ENCODE results near the gene GHR.

The GHR gene

DNA sequence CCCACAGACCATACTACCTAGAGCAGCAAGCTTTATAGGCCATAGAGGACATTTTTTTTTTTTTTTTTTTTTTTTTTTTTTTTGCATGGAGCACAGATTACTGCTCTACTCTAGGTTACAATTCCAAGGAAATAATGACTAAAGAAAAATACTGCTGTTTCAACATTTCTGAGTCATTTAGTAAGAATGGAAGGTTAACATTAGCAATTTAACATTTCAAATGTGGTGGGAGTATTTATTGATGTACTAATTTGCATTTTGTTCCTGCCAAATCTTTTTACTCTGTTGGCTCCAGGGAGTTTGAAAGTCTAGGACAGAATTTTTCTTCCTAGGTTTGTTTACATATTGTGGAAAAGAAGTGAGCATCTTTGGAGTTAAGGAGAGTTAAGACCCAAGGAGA is 191.3 kb downstream of the GHR start:
- TF ChIP-seq, protein P1, sequence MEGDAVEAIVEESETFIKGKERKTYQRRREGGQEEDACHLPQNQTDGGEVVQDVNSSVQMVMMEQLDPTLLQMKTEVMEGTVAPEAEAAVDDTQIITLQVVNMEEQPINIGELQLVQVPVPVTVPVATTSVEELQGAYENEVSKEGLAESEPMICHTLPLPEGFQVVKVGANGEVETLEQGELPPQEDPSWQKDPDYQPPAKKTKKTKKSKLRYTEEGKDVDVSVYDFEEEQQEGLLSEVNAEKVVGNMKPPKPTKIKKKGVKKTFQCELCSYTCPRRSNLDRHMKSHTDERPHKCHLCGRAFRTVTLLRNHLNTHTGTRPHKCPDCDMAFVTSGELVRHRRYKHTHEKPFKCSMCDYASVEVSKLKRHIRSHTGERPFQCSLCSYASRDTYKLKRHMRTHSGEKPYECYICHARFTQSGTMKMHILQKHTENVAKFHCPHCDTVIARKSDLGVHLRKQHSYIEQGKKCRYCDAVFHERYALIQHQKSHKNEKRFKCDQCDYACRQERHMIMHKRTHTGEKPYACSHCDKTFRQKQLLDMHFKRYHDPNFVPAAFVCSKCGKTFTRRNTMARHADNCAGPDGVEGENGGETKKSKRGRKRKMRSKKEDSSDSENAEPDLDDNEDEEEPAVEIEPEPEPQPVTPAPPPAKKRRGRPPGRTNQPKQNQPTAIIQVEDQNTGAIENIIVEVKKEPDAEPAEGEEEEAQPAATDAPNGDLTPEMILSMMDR (IDR thresholded peaks at IDR 0.05; ENCODE audit: low read depth, low read length, missing control alignments) = no peak
- H3K4me3 ChIP-seq (ENCODE audit: low read depth, low read length) = no peak overlapping the region
- no peak for DNase-seq (ENCODE audit: low read depth)

DNA sequence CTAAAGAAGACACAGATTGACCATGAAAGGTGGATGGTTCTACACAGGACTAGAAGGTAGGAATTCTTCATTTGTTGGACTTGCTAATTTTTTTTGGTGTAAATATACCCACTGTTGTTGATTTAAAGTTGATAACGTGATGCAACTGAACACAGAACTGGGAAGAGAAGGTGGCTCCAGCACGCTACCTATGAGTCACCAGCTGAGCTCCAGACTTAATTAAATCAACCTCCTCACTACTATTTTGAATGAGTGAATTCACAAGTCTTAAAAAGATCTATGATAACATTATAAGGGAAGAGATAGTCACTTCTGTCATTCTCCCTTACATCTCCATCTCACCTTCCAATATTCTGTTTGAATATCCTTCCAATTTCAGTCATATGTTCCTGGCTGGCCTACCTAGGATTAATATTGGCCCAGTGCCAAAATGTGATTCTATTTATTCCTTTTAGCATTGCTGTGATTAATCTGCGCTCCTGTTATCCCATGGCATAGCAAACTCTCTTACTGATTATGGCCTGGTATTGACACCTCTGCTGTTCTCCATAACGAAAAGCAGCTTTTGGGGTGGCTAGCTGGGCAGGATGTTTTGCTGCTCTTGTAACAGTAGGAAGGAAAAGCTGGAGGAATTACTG is 197.5 kb downstream of the GHR start:
- TF ChIP-seq, protein P1 (IDR thresholded peaks at IDR 0.05; ENCODE audit: low read depth, low read length, missing control alignments) = no peak
- no peak for DNase-seq (ENCODE audit: low read depth)
- no peak overlapping the region for H3K4me3 ChIP-seq (ENCODE audit: low read depth, low read length)

DNA sequence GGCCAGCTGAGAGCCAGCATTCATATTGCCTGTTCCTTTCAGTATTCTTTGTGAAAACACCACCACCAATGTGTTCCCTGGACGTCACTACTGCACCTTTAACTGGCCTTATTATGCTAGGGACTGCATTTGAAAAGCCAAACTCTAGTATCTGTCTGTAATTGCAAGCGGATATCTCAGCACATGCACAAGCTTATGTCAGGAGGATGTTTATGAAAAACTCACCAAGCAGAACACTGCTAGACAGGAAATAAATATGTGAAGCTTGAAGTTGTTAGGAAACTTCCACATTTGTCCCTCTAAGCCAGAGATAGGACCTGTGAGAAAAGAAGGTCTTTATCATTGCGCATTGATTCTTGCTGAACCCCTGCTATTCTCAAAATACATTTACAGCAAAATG is 198.0 kb downstream of the GHR start:
- no peak for DNase-seq (ENCODE audit: low read depth)
- TF ChIP-seq, protein P1 (IDR thresholded peaks at IDR 0.05; ENCODE audit: low read depth, low read length, missing control alignments) = no peak
- H3K4me3 ChIP-seq (ENCODE audit: low read depth, low read length) = no peak overlapping the region

DNA sequence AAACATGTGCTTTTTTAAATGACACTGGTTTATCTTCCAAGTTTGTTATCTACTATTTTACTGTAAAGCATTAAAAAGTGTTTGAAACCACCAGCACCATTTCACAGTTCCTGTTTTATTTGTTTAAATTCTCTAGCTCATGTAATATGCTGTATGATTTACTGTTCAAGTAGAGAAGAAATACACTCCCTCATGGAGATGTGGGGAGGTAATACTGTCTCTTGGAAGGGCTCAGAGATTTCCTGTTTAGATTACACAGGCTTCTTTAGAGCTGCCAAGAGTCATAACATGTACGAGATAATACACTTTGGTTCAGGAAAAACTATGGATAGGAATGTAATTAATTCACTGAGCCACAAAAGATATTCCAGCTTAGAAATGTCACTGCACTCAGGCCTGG is 198.4 kb downstream of the GHR start:
- no peak for DNase-seq (ENCODE audit: low read depth)
- H3K4me3 ChIP-seq (ENCODE audit: low read depth, low read length) = no peak overlapping the region
- TF ChIP-seq, protein P1 (IDR thresholded peaks at IDR 0.05; ENCODE audit: low read depth, low read length, missing control alignments) = no peak

DNA sequence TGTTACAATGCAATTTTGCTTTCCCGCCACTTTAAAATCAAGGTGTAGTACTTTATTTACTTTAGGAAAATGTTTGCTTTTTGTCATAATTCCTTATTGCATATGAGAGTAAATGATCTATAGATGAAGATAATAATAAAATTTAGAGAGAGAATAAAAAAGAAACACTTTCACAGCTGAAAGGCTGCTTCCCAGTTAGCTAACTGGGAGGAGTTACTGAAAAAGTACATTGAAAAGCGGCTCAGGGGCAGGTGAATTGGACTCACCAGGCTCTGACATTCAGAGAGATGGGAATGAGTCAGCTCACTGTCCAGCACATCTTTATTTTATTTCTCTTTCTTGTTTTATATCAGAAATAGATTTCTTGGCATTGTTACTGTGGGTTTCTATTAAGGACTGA is 201.7 kb downstream of the GHR start:
- TF ChIP-seq, protein P1 (IDR thresholded peaks at IDR 0.05; ENCODE audit: low read depth, low read length, missing control alignments) = no peak

DNA sequence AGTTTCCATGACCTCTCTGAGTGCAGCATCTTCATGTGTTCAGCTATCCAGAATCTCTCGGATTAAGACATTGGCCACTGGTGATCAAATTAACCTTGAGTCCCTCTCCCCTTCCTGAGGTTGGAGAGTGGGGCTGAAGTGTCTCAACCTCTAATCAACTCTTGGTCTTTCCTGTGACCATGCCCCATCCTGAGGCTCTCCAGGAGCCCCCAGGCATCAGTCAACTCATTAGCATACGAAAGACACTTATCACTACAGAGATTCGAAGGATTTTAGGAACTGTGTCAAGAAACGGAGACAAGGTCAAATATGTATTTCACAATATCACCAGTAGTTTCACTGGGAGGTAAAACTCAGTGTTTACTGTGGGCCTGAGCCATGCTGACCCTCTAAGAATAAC is 203.2 kb downstream of the GHR start:
- TF ChIP-seq, protein P1 (IDR thresholded peaks at IDR 0.05; ENCODE audit: low read depth, low read length, missing control alignments) = no peak
- H3K4me3 ChIP-seq (ENCODE audit: low read depth, low read length) = no peak overlapping the region
- DNase-seq (ENCODE audit: low read depth) = no peak

More for the DNA sequence above, 201.7 kb downstream of the GHR start:
- H3K4me3 ChIP-seq (ENCODE audit: low read depth, low read length) = no peak overlapping the region
- DNase-seq (ENCODE audit: low read depth) = no peak

DNA sequence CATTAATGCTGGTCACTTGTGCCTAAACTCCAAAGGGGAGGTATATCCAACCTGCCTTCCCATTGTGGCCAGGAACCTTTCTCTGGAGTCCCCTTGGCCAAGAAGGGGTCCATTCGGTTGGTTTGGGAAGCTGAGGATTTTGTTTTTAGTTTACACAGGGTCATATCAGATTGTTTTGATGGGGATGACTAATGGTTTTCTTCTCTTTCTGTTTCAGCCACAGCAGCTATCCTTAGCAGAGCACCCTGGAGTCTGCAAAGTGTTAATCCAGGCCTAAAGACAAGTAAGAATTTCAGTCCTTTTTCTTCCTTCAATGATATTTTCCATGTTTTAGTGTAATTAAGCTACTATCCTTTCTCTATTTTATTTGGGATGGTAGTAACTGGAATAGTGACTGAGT is 205.6 kb downstream of the GHR start:
- TF ChIP-seq, protein P1 (IDR thresholded peaks at IDR 0.05; ENCODE audit: low read depth, low read length, missing control alignments) = no peak
- H3K4me3 ChIP-seq (ENCODE audit: low read depth, low read length) = no peak overlapping the region
- no peak for DNase-seq (ENCODE audit: low read depth)
